Activated T-helper 1 cell treated with anti-CD3 and anti-CD28 coated beads, Interleukin-2, amount 50 U/mL, for 16 hours (primary cell): ENCODE measurements around the gene NPPC.
A peak's percentile ranks its signal among the peaks of the same experiment; 100 is the strongest.
"Not testable (repeated sequence)": the region's sequence is repeated elsewhere in the genome, so short reads cannot be mapped to it uniquely, and the experiment has no call there.

Experiments
- DNase-seq, 2 donors: peaks; one replicate each; pipeline ENCODE4 v3.0.0-alpha.2; 2020; ENCODE audit warnings: low read depth in 1 of 2, low spot score in 1 of 2

NPPC gene, protein sequence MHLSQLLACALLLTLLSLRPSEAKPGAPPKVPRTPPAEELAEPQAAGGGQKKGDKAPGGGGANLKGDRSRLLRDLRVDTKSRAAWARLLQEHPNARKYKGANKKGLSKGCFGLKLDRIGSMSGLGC

DNA sequence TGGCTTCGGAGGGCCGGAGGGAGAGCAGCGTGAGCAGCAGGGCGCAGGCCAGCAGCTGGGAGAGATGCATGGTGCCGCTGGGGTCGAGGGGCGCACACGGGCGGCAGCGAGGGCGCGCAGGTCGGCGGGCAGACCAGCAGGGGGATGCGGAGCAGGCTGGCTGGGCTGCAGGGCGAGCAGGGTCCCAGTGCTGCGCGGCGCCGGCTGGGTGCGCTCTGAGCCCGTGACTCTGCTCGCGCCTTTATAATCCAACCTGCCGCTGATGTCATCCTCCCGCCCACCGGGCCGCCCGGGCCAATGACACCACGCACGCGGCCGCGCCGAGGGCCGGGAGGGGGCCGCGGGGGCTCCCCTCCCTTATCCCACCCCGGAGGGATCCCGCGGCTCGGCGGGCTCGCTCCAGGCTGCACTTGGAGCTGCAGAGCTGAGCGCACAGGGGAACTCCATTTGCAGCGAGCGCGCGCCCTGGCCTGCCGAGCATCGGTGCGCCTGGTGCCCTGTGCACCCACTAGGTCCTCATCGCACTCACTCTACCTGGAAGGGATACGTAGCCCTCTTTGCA lies at the start of gene NPPC:
Gene NPPC, minus strand, starts transcription at position 217 of the 562 bp plus-strand sequence. Its CDS starts 147 bp downstream, at position 70.
- DNase-seq = peak in 1 of 2 donors; percentile 23

DNA sequence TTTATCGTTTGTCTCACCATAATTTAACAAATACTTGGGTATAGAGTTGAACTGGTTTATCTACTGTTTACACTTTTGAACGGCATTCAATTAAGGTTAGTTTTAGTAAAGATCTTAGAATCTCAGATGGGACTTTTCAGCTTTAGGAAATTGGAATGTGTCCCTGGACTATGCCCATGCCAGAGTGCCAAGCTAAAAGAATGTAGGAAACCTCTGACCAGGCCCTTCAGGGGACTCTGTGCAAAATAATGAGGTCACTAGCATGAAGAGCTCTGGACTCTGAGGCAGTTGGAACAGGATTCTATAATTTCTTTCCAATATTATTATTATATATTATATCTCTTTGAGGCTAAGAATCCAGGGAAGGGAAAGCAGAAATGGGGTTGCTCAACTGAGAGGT lies 48.8 kb upstream of the NPPC start:
- DNase-seq = no peak

DNA sequence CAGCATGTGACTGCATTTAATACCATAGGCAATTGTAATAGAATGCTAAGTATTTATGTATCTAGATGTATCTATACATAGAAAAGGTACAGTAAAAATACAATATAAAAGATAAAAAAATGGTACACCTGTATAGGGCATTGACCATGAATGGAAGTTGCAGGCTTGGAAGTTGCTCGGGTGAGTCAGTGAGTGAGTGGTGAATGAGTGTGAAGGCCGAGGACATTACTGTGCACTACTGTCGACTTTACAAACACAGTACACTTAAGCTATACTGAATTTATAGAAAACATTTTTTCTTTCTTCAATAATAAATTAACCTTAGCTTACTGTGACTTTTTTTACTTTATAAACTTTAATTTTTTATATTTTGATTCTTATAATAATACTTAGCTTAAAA lies 44.3 kb upstream of the NPPC start:
- DNase-seq = no peak

DNA sequence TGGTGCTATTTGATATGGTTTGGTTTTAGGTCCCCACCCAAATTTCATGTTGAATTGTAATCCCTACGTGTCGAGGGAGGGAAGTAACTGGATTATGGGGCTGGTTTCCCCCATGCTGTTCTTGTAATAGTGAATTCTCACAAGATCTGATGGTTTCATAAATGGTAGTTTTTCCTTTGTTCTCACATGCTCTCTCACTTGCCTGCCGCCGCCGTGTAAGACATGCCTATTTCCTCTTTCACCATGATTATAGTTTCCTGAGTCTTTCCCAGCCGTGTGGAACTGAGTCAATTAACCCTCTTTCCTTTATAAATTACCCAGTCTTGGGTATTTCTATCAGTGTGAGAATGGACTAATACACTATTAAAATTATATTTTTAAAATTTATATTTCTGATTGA lies 42.6 kb upstream of the NPPC start:
- DNase-seq = no peak

DNA sequence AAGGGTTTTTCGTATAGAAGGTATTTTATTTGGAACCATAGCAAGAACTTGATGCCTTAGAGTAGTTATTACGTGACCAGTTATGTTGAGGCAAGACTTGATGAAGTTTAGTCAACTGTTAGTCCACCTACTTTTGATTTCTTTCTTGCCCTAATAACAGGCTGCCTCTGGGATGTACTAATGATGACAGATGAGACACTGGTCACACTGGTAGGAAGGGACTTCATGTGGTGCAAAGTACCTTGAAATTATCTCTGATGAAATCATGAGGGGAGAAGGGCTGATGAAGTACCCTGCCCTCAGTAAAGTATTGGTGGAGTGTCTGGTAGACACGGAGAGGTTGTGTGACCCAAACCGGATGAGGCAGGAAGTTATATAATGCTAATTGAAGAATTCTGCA lies 40.7 kb upstream of the NPPC start:
- DNase-seq = no peak

DNA sequence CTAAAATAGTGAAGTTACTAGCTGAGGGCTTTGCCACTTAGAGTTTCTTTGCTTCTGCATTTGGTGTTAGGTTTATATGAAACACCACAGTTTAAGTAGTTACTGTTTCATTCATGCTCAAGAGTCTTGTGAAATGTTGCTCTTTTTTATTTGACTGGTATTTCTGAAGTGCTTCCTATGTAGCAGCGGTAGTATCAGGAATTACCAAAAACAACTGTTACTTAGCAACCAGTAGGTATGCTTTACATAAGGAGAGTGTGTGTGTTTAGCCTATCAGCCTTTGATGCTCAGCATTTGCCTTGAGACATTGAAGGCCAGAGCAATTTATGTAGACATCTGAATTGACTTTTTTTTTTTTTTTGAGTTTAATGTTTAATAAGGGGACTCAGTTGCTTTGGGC lies 38.9 kb upstream of the NPPC start:
- DNase-seq = no peak

DNA sequence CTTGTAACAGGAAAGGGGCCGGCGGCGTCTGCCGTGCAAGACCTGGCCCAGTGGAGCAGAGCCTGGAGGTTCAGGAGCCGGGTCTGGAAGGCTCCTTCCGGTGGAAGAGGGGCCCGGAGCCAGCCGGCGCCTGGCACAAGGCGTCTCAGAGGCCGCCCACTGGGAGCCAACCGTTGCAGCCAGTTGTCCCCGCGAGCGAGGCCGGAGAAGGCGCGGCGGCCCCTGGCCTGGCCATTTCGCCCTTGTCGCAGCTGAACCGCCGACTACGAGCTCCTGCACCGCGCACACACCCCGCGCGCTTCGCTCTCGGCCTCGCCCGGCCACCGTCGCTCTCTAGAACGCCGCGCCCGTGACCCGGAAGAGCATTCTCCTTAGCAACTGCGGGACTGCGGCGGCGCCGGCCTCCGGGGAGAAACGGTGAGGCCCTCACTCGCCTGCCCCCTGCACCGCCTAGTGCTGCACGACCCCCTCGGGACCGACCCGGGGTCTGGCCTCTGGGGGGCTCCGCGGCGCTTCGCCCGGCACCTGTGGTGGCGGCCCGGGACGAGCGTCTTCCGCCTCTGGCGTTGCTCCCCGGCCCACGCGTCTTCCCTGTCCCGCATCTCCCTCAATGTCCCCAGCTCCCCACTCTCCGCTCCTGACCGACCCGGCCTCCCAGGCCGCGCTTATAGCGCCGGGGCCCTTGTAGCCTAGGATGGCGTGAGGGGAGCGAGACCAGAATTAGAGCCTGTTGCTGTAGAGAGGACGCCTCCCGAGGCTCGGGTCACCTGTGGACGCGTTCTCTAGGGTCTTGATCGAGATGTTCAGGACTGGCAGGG lies 35.4 kb upstream of the NPPC start, which contains the start of gene DIS3L2:
Gene DIS3L2, plus strand, starts transcription at position 365 of the 818 bp plus-strand sequence. CDS start 53,215 bp downstream, outside the sequence.
- peak; percentile 52 to 64 for DNase-seq

DNA sequence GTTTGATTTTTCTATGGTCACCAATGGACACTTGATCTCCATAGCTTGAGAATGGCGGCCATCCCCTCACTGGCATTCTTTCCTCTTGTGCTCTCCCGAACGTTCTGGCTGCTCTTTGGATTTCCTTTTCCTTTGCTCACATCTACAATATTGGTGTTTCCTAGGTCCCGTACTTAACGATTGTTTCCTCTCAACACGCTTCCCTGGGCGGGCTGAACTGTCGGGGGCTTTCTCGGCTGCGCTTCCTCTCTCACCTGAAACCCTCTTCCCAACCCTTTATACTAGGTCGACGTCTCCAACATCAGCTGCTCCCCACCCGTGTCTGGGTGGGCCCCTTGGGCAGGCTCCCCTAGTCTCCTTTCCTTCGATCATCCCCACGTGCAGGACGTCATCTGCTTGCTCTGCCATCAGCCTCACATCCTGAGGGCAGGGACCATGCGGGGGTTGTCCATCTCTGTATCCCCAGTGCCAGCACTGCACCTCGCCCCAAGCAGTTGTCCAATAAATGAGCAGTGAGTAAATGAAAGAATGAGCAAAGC lies 34.7 kb upstream of the NPPC start:
- DNase-seq = no peak

DNA sequence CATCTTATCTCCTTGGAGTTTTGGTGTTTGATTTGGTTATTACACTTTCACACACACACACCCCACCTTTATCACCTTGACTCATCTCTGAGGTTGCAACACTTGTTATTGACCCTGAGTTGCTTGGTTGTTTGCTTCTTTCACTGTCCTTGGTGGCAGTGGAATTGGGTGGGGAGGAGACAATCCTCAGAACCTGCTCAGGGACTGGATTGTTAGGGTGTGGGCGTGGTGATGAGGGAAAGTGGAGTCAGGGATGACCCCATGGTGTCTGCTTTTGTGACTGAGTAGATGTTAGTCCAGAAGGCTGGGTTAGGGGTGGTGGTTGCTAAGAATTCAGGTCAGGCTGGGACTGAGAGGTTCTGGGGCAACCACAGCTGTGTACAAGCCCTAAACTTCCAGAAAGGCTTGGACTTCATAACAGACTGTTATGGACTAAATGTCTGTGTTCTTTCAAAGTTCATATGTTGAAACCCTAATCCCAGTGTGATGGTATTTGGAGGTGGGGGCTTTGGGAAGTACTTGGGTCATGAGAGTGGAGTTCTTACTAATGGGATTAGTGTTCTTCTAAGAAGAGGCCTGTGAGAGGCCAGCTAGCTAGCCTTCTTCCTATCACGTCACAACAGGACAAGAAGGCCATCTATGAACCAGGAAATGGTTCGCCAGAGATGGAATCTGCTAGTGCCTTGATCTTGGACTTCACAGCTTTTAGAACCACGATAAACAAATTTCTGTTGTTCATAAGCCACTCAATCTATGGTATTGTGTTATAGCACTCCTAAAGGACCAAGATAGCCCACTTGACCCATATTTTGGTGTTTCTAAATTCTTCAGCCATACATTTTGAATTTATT lies 31.9 kb upstream of the NPPC start:
- no peak for DNase-seq

DNA sequence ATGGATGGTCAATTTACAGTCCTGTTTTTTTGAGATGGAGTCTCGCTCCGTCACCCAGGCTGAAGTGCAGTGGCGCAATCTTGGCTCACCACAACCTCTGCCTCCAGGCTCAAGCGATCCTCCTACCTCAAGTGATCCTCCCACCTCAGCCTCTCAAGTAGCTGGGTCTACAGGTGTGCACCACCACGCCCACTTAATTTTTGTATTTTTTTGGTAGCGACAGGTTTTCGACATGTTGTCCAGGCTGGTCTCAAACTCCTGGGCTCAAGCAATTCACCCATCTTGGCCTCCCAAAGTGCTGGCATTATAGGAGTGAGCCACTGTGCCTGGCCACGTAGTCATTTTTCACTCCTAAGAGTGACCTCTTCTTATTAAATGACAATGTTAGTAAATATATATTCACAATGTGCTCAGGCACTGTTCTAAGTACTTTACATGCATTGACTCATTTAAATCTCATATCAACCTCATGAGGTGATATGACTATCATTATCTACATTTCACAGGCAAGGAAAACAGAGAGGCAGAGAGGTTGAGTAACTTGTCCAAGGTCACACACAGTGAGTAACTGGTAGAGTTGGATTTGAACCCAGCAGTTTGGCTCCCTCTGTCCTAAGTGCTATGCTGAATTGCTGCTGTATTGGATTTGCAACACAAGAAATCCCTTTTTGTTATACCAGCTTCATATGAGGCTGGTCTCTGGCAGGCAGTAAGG lies 29.7 kb upstream of the NPPC start:
- no peak for DNase-seq

DNA sequence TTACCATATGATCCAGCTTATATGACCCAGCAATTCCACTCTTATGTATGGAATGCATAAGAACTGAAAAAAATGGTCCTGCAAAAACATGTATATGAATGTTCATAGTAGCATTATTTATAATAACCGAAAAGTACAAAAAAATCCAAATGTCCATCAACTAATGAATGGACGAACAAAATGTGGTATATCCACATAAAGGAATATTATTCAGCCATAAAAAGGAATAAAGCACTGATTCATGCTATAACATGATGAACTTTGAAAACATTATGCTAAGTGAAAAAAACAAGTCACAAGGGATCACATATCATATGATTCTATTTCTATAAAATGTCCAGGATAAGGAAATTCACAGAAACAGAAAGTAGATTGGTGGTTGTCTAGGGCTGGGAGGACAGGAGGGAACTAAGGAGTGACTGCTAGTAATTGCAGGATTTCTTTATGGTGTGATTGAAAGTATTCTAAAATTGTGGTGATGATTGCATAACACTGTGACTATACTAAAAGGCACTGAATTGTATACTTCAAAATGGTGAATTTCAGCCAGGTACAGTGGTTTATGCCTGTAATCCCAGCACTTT lies 25.3 kb upstream of the NPPC start:
- DNase-seq = no peak

DNA sequence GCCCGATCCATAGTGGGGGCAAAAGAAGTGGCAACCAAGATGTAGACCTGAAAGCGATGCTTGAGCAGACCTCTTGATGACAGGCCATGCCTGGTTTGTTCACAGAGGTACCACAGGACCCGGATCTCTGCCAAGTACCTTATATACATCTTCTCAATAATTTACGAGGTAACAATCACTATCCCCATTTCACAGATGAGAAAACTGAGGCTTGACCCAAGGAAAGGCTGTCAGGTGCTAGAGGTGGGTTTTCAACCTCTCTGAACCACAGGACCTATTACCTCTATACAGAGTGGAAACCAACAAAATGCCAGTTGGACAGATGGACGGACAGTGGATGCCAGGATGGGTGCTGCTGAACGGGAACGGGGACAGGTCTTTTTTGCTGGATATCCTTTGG lies 21.5 kb upstream of the NPPC start:
- no peak for DNase-seq

DNA sequence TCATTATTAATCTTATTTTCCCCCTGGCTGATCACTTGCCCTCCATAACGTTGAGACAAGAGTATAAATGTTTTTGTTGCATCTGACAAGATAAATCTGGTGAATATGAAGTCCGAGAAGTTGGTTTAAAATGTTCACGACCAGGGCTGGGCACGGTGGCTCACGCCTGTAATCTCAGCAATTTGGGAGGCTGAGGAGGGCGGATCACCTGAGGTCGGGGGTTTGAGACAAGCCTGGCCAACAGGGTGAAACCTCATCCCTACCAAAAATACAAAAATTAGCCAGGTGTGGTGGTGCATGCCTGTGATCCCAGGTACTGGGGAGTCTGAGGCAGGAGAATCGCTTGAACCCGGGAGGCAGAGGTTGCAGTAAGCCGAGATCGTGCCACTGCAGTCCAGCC lies 20.9 kb upstream of the NPPC start:
- not testable (repeated sequence) for DNase-seq

DNA sequence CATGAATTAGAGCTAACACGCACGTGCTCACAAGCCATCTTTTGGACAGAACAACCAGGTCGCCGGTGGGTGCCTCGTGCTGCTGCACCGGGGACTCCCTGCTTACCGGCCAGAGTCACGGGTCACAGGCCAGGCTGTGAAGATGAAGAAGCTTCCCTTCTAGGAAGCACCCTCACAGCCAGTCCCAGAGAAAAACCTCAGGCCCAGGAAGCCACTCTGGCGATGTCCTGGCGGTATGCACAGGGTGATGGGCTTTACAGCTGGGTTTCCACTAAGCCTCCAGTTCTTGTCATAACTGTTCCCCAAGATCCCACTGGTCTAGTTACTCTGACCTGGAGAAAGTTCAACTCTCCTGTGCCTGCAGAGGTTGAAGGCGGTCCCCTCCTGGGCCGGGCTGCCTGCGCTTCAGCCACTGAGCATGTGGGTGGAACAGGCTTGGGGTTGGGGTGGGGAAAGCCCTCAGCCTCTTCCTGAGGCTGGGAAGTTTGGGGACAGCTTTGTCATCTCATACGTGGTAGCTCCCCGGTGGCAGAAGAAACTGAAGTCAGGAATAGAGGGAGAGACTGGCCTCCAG lies 20.1 kb upstream of the NPPC start:
- no peak for DNase-seq

DNA sequence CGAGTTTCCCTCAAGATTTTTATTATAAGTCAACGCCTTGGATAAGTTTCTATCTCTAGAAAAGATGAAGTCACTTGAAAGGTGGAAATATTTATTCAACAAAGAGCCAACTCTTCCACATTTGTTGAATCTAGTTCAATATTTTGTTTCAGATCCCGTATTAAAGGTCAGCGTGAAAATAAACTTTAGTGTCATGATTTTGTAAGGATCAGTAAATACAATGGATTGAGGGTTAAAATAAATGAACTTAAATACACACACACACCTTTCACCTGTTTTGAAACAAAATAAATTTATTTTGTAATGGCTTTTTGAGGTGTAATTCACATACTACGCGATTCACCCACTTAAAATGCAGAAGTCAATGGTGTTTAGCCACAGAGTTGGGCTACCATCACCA lies 16.0 kb upstream of the NPPC start:
- no peak for DNase-seq

DNA sequence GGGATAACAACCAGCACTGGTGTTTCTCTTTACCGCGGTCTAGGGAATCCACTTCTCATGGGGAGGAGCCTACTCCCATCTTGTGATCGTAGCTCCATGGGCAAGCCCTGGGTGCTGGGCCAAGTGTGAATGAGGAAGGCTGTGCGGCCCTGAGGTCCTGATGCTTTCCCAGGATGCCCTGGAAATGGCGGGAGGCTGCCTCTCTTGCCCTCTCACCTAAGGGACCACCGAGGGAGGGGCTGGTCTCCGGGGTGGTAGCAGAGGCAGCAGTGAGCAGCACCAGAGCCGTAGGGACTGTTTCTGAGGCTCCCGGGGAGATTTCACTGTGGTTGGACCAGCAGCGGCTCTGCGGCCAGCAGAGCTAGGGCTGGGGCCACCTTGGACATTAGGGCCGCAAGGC lies 15.5 kb upstream of the NPPC start:
- DNase-seq = no peak

DNA sequence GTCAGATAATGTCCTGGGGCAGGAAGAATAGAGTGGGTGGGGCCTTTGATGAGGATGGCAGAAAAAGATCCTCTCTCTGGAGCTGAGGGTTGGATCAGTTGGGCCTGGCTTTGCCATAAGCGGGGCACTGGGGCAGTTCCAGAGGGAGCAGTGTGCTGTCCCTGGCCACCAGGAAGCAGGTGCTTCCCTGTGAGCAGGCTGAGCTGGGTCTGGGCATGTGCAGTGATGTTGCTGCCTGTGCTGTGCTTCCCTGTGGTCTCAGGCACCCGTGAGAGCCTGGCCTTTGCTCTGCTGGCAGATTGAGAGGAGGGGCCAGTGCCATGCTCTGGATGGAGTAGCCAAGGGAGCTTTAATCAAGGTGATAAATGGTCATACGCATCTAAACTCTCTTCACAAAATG lies 14.6 kb upstream of the NPPC start:
- DNase-seq = no peak

DNA sequence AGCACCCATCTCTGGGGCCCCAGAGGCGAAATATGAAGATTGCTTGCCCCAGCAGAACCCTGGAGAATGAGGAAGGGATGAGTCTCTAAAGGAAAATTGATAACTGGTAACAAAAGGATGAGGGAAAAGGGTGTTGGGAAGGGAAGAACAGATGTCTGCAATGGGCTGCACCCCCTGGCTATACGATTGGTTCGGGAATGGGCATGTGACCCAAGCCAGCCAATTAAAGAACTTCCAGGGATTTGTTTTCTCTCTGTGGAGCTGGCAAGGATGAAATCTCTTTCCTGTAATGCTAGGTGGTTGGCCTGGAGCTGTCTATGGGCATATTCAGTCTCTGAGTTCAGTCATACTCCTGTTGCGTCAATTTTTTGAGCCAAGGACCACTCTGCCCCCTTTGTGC lies 12.8 kb upstream of the NPPC start:
- no peak for DNase-seq

DNA sequence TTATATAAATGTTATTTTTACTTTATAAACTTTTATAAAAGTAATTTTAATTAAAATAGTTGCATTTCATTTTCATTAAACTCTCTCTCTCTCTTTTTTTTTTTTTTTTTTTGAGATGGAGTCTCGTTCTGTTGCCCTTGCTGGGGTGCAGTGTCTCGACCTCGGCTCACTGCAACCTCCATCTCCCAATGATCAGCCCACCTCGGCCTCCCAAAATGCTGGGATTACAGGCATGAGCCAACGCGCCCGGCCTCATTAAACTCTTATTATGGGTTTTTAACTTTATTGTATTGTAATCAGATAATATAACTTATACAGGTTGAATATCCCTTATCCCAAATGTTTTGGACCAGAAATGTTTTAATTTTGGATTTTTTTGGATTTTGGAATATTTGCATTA lies 10.9 kb upstream of the NPPC start:
- no peak for DNase-seq

DNA sequence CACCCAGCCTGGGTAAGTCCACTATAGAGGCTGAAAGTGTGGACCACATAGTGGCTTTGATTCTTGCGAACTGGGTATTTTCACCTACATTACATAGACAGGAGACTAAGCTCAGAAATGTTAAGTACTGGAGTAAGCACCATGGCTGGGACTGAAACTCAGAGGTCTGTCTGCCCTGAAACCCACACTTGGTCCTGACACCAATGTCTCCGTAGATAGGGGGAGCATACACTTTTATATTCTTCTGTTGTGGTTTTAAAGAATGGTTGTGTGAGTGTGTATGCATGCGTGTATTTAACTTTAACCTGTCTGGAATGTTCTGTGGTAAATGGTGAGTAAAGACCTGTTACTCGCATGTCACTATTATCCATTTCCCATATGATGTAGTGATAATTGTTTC lies 10.3 kb upstream of the NPPC start:
- no peak for DNase-seq
